GM12891 (cell line): ENCODE results near the gene CAMK1.

Source experiments
- PAX5 ChIP-seq: IDR thresholded peaks from 2 replicates; pipeline ENCODE4 v1.6.1; 2011; ENCODE audit warnings: low read length, moderate library complexity, mild to moderate bottlenecking; ENCODE audit not compliant: insufficient read depth, severe bottlenecking
- POLR2A ChIP-seq: IDR thresholded peaks from 2 replicates; pipeline ENCODE4 v1.6.1; 2011; ENCODE audit warnings: low read depth, low read length, control low read depth
- POLR2AphosphoS5 ChIP-seq: IDR thresholded peaks from 2 replicates; pipeline ENCODE4 v1.6.1; 2011; ENCODE audit warnings: low read depth, low read length, control low read depth
- SPI1 ChIP-seq: IDR thresholded peaks from 2 replicates; pipeline ENCODE4 v1.6.1; 2011; ENCODE audit warnings: low read depth, low read length, control low read depth
- TAF1 ChIP-seq: IDR thresholded peaks from 2 replicates; pipeline ENCODE4 v1.6.1; 2011; ENCODE audit warnings: low read depth, low read length, control low read depth

GRCh38 chr3:9721015-9721699, 48.6 kb downstream of the CAMK1 start:
- TF ChIP-seq POLR2AphosphoS5 (no peak), TAF1 (no peak), POLR2A (no peak), SPI1 (no peak), PAX5 (no peak)
